H54 (cell line): ENCODE data around the gene ZNF777.
"Not testable (repeated sequence)": the region's sequence is repeated elsewhere in the genome, so short reads cannot be mapped to it uniquely, and the experiment has no call there.

Source experiments
- DNase-seq: peaks from one replicate; pipeline ENCODE4 v3.0.0; 2011; ENCODE audit warnings: low spot score, mixed read lengths; ENCODE audit not compliant: insufficient read length
- FAIRE-seq: peaks from 3 replicates; lab custom pipeline; 2011; peaks lifted over from hg19 to GRCh38; lab: Jason Lieb, UNC
- POLR2A ChIP-seq: IDR thresholded peaks from 2 replicates; pipeline ENCODE4 v1.6.1; 2011; ENCODE audit warnings: low read depth, mild to moderate bottlenecking, low read length

Gene ZNF777

GRCh38 chr7:149448961-149449360, 11.9 kb downstream of the ZNF777 start:
- DNase-seq (no peak), FAIRE-seq (no peak)
- TF ChIP-seq POLR2A, result no peak

DNA sequence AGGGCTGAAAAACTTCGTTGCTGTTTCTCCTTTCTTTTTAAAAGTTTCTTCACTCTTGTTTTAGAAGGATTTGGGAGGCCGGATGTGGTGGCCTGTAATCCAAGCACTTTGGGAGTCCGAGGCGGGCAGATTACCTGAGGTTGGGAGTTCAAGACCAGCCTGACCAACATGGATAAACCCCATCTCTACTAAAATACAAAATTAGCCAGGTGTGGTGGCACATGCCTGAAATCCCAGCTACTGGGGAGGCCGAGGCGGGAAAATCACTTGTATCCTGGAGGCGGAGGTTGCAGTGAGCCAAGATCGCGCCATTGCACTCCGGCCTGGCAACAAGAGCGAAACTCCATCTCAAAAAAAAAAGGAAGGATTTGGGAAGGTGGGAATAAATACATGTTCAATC, 14.8 kb downstream of the ZNF777 start:
- DNase-seq, FAIRE-seq: not testable (repeated sequence)

- DNase-seq (no peak), FAIRE-seq (no peak)
Measured at GRCh38 chr7:149444287-149444686, 16.6 kb downstream of the ZNF777 start.

GRCh38 chr7:149443523-149443922, 17.3 kb downstream of the ZNF777 start:
- TF ChIP-seq POLR2A, result no peak
- no peak for FAIRE-seq
- DNase-seq, result no peak

More at GRCh38 chr7:149444287-149444686, 16.6 kb downstream of the ZNF777 start:
- TF ChIP-seq POLR2A, result no peak

- DNase-seq (no peak), FAIRE-seq (no peak)
- TF ChIP-seq POLR2A, result no peak
Measured at GRCh38 chr7:149442924-149443323, 17.9 kb downstream of the ZNF777 start.

- no peak for TF ChIP-seq POLR2A
- DNase-seq, result no peak
- no peak for FAIRE-seq
Measured at GRCh38 chr7:149440222-149440621, 20.6 kb downstream of the ZNF777 start.

- FAIRE-seq, result no peak
- no peak for DNase-seq
- no peak for TF ChIP-seq POLR2A
Measured at GRCh38 chr7:149436358-149436757, 24.5 kb downstream of the ZNF777 start.

GRCh38 chr7:149433124-149433523, 27.7 kb downstream of the ZNF777 start:
- DNase-seq, result no peak
- no peak for FAIRE-seq
- TF ChIP-seq POLR2A, result no peak

GRCh38 chr7:149432121-149432691, 28.7 kb downstream of the ZNF777 start:
- no peak for TF ChIP-seq POLR2A
- no peak for FAIRE-seq
- no peak for DNase-seq

GRCh38 chr7:149431486-149432120, 29.3 kb downstream of the ZNF777 start:
- DNase-seq (no peak), FAIRE-seq (no peak)
- TF ChIP-seq POLR2A, result no peak

DNA sequence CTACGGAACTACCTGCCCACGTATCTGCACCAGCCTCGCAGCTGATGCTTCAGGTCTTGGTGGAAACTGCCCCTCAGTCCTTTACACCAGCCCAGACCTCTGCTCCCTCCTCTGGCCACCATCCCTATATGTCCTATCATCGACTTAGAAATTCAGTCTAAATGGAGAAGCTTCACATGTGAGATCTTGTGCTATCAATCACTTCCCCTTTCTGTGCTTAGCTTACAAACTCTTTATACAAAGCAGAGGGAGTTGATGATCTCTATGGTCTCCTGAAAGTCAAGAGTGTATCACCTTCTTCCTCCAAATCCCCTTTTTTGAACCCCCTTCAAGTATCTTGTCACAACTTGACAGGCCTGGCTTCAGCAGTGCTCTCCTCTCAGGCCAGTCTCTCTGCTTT, 30.7 kb downstream of the ZNF777 start:
- FAIRE-seq, result no peak
- DNase-seq, result no peak
- no peak for TF ChIP-seq POLR2A

GRCh38 chr7:149427893-149428292, 33.0 kb downstream of the ZNF777 start:
- DNase-seq, result no peak
- no peak for TF ChIP-seq POLR2A
- no peak for FAIRE-seq

- TF ChIP-seq POLR2A, result no peak
- DNase-seq (no peak), FAIRE-seq (no peak)
Measured at GRCh38 chr7:149427096-149427680, 33.7 kb downstream of the ZNF777 start.

DNA sequence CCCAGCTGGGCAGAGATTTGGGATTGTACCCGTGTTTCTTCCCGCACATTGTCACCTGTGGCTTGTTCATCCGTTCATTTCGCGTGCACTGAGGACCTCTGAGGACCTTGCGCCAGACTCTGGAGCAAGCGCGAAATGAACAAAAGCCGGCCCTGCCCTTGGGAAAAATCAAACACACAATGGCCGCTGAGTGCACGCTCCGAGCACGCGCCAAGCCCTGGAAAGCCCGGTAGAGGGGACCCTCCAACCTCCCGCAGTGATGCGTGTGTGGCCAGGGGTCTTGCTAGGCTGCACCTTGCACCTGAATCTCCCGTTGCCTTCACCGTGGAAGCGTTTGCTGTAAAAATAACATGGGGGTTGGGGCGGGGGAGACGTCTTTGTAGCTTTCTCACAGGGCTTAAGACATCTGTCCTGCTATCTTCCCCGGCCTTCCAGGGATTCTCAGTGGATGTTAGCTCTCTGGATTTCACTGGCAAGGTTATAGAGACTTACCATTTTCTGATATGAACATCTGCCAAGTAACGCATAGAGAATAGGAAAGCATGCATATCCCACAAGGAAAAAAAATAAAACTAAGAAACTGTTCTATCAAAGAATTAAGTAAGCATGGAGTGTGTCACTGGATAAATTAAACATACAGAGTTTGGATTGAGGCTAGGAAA, 37.3 kb downstream of the ZNF777 start:
- FAIRE-seq, result no peak
- DNase-seq, result no peak
- no peak for TF ChIP-seq POLR2A
